Activated T-cell treated with anti-CD3 and anti-CD28 coated beads, Interleukin-2, amount 50 U/mL, for 24 hours (primary cell): ENCODE data around the gene ALOX12.

Source experiments
- DNase-seq: peaks from one replicate; pipeline ENCODE4 v3.0.0-alpha.2; 2020
- H3K27ac Mint-ChIP-seq: 2 replicates; pipeline ENCODE4 v1.8.0; 2020; ENCODE audit warnings: mild to moderate bottlenecking, mixed read lengths
- H3K27me3 Mint-ChIP-seq: 2 replicates; pipeline ENCODE4 v1.8.0; 2020; ENCODE audit warnings: mixed read lengths
- H3K36me3 Mint-ChIP-seq: 2 replicates; pipeline ENCODE4 v1.8.0; 2020; ENCODE audit warnings: low read depth, mixed read lengths
- H3K4me1 Mint-ChIP-seq: 2 replicates; pipeline ENCODE4 v1.8.0; 2020; ENCODE audit warnings: low read depth, mixed read lengths
- H3K4me3 Mint-ChIP-seq: 2 replicates; pipeline ENCODE4 v1.8.0; 2020; ENCODE audit warnings: mild to moderate bottlenecking, moderate library complexity, mixed read lengths
- H3K9me3 Mint-ChIP-seq: 2 replicates; pipeline ENCODE4 v1.8.0; 2020; ENCODE audit warnings: mixed read lengths

Gene ALOX12

DNA sequence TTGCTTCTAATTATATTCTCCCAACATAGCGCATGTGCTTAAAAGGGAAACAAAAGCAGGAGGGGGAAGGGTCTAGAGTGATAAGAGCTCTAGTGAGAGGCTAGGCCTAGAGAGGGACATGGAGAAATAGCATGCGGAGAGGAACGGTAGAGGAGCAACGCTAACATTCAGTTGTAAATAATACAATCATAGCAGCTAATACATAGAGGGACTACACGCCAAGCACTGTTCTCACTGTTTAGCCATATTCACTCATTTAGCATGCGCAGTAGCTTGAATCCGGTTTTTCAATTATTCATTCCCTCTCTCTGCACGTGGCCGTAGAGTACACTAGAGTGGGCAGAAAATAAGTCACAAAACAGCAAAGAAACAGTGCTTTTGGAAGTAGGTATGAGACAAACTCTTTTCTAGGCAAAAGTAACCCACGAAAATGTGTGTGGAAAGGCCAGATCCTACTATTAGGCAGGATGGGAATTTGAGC, 1.7 kb upstream of the ALOX12 start:
- no peak overlapping the region for H3K27ac Mint-ChIP-seq
- H3K4me3 Mint-ChIP-seq: no peak overlapping the region
- no peaks in the 10 kb centered on the region for H3K27me3 Mint-ChIP-seq
- H3K36me3 Mint-ChIP-seq: peaks cover 30% of the 10 kb centered on the region
- no peaks in the 10 kb centered on the region for H3K9me3 Mint-ChIP-seq
- no peak for DNase-seq
- H3K4me1 Mint-ChIP-seq: peaks cover 7% of the 10 kb centered on the region

DNA sequence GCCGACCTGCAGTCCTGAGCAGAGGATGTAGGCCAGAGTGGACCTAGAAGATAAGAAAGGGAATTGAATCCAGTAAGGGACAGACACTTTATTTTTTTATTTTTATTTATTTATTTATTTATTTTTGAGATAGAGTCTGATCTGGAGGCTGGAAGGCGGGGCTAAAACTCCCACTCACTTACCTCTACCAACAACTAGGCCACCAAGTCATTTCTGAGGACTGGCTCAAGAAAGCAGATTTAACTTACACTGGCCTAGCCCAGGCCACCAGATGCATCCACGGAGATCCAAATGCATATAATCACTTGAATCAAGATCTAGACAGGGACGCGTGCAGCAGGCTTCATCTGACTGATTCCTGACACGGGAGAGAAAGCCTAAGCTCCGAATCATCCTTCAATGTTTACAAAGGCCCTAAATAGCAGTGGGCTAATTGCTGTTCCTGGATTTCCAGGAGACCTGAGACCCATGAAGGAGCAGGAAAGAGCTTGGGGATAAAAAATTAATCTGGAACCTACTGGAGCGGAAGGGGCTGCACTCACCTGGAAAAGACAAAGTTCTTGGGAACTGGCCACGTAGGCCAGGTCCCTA, 1.1 kb upstream of the ALOX12 start:
- Mint-ChIP-seq H3K27ac (no peak overlapping the region), H3K36me3 (peaks cover 36% of the 10 kb centered on the region), H3K9me3 (no peaks in the 10 kb centered on the region), H3K4me3 (no peak overlapping the region), H3K27me3 (no peaks in the 10 kb centered on the region), H3K4me1 (peaks cover 7% of the 10 kb centered on the region)
- DNase-seq: no peak

DNA sequence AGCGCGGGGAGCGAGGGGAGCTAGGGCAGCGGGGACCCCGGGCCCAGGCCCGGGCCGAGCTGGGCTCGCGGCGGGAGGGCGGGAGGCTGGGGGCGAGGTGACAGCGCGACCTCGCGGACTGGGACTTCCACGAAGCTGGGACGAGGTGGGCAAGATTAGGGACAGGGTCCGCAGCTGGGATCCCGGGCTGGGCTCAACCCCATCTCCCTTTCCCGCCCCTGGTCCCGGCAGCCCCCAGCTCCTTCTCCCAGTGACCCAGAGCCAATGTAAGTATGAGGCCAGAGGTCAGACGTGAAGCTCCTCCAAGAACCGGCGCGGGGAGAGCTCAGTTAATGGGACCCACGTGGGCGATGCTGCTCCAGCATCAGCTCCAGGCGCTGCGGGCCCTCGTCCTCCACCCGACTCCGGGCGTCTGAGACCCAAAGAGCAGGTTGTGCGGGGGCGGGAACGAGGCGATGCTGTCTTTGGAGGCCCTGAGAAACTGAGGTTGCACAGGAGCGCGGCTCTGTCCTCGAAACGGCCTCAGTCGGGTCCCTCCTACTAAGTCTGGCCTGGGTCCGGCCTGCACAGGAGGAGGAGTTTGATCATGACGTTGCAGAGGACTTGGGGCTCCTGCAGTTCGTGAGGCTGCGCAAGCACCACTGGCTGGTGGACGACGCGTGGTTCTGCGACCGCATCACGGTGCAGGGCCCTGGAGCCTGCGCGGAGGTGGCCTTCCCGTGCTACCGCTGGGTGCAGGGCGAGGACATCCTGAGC, 585 bp downstream of the ALOX12 start:
- H3K4me3 Mint-ChIP-seq: no peak overlapping the region
- peaks cover 7% of the 10 kb centered on the region for H3K4me1 Mint-ChIP-seq
- no peaks in the 10 kb centered on the region for H3K27me3 Mint-ChIP-seq
- no peaks in the 10 kb centered on the region for H3K9me3 Mint-ChIP-seq
- peaks cover 50% of the 10 kb centered on the region for H3K36me3 Mint-ChIP-seq
- DNase-seq: no peak
- H3K27ac Mint-ChIP-seq: no peak overlapping the region

DNA sequence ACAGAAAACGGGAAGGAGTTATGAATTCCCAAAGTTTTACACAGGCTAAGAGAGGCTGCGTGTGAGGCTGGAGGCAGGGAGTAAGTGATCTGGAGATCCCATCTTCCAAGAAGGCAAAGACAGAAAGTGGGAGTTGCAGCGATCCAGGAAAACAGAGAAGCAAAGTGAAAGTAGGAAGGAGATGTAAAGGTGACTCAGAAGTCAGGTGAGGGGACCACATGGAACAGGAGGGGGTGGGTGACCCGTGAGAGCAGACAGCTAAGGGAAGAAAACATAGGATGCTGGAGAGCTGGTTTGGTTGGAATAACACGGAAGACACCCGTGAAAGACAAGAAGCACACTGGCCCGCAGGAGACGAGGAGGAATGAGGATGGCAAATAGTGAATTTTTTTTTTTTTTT, 1.3 kb downstream of the ALOX12 start:
- peaks cover 57% of the 10 kb centered on the region for H3K36me3 Mint-ChIP-seq
- DNase-seq: no peak
- H3K27ac Mint-ChIP-seq: no peak overlapping the region
- H3K9me3 Mint-ChIP-seq: no peaks in the 10 kb centered on the region
- H3K4me1 Mint-ChIP-seq: peaks cover 7% of the 10 kb centered on the region
- H3K27me3 Mint-ChIP-seq: no peaks in the 10 kb centered on the region
- no peak overlapping the region for H3K4me3 Mint-ChIP-seq

DNA sequence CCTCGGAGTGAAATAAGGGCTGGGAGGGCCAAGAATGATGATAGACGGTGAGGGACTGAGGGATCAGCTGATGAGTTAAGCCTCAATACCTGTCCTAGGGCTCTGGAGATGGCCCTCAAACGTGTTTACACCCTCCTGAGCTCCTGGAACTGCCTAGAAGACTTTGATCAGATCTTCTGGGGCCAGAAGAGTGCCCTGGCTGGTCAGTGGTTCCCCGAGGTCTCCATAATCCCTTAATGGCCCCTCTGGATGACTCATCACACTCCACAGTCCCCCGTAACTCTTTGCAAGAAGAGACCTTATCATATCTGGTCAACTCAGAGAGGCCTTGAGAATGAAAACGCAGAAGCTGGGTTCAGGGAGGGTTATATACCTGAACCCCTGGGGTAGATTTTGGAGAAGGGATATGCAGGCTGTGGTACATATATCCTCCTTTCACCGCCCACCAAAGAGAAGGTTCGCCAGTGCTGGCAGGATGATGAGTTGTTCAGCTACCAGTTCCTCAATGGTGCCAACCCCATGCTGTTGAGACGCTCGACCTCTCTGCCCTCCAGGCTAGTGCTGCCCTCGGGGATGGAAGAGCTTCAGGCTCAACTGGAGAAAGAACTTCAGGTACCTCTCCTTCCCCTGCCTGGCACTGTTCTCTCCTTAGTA, 3.1 kb downstream of the ALOX12 start:
- no peak overlapping the region for H3K4me3 Mint-ChIP-seq
- DNase-seq: no peak
- H3K36me3 Mint-ChIP-seq: peaks cover 68% of the 10 kb centered on the region
- peaks cover 7% of the 10 kb centered on the region for H3K4me1 Mint-ChIP-seq
- H3K9me3 Mint-ChIP-seq: no peaks in the 10 kb centered on the region
- no peak overlapping the region for H3K27ac Mint-ChIP-seq
- no peaks in the 10 kb centered on the region for H3K27me3 Mint-ChIP-seq

DNA sequence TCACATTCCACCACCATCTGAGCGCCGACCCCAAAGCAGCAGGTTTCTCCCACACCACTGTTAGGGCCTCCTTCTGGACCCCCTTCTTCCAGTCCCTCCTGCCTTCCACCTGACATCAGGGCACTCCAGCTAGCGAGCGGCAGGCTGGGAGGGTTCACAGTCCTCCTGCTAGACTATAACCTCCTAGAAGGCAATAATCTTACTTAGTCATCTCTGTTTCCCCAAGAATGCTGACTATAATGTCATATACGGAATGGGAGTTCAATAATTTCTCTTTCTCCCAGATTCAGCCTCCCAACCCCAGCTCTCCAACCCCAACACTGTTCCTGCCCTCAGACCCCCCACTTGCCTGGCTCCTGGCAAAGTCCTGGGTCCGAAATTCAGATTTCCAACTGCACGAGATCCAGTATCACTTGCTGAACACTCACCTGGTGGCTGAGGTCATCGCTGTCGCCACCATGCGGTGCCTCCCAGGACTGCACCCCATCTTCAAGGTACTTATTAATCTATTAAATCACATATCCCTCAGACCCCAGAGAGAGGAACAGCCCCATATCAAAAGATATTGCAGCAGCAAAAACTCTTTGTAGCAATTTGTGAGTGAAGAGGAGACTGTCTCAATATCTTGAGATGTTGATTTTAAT, 5.6 kb downstream of the ALOX12 start:
- Mint-ChIP-seq H3K9me3 (no peaks in the 10 kb centered on the region), H3K27ac (no peak overlapping the region), H3K36me3 (peaks cover 72% of the 10 kb centered on the region), H3K4me1 (peaks cover 15% of the 10 kb centered on the region), H3K27me3 (no peaks in the 10 kb centered on the region), H3K4me3 (no peak overlapping the region)
- DNase-seq: peak; percentile 64

DNA sequence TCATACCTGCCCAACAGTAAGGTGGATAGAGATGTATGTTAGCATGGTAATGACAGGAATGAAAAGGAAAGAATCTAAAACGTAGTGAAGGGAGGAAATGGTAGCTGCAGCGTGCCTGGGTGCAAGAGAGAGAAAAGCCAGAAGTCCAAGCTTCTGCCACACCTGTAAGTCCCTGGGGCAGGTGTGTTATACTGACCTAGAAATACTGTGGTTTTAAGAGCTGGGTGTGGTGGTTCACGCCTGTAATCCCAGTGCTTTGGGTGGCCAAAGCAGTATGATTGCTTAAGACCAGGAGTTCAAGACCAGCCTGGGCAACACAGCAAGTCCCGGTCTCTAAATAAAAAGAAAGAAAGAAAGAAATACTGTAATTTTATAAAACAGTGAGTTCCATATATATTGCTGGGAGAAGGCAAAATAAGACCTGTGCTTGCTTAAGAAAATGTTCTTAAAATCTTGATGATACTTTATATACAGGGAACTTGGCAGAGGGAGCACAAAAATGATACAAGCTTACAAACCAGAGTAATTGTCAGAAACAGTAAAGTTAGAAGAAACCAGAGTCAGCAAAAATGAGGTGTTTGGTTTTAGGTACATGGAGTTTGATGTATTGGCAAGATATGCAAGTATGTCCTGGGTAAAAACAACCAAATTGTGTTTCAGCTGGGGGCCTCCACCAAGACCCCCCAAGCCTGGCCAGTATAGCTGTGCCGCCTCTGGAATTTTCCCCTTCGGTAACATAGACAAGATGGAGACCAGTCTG, 6.6 kb downstream of the ALOX12 start:
- peaks cover 72% of the 10 kb centered on the region for H3K36me3 Mint-ChIP-seq

DNA sequence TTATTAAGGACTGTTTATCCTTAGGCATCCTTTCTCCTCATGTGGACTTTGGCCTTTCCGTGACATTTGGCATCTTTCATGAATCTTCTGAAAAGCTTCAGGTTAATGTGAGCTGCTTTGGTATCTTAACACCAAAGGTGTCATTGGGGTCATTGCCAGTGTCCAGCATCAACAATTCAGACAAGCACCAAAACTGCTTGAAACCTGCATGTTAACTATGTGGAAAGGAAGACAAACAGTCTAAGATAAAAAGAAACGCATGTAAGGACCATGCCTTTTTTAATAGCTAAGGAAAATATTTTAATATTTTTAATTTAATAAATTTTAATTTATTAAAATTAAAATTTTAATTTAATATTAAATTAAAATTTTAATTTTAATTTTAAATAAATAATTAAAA, 7.9 kb downstream of the ALOX12 start:
- Mint-ChIP-seq H3K4me3 (no peak overlapping the region), H3K27ac (no peak overlapping the region), H3K27me3 (no peaks in the 10 kb centered on the region), H3K4me1 (peaks cover 16% of the 10 kb centered on the region), H3K9me3 (no peaks in the 10 kb centered on the region), H3K36me3 (peaks cover 66% of the 10 kb centered on the region)
- DNase-seq: no peak

More for the DNA sequence above, 6.6 kb downstream of the ALOX12 start:
- Mint-ChIP-seq H3K4me3 (no peak overlapping the region), H3K27ac (peak overlapping the region; percentile 13), H3K4me1 (peaks cover 17% of the 10 kb centered on the region), H3K9me3 (no peaks in the 10 kb centered on the region), H3K27me3 (no peaks in the 10 kb centered on the region)
- DNase-seq: no peak

DNA sequence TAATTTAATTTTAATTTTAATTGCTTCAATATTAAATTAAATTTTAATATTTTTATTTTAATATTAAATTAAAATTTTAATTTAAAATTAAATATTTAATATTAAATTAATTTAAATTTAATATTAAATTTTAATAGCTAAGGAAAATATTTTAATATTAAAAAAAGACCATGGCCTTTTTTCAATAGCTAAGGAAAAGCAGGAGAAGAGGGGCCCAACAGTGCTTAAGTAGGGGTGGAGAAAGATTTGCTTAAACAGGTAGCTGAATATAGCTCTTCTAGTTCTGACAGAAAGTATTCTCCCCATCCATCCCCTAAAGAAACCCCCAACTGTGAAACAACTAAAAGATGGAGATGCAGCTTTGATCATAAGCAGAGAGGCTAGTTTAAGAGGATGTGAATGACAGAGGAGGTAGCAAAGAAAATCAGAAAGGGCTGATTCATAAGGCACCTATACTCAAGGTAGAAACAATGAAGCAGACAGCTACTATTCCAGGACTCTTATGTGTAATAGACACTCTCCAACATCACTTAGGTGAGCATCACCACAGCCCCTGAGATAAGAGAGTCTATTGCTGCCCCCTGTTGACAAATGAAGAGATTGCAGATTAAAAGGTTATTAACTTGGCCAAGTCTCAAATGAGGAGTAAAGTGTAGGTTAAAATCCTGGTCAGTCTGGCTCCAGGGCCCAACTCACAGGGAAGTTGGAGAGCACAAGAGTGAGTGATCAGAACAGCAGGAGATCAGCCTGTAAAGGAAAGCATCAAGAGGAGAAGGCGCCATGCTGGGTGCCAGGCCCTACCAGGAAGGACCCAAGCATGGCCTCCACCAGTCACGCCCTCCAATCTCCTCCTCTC, 8.8 kb downstream of the ALOX12 start:
- peak; percentile 49 for DNase-seq
- peak overlapping the region; percentile 16 for H3K27ac Mint-ChIP-seq
- peaks cover 25% of the 10 kb centered on the region for H3K4me1 Mint-ChIP-seq
- H3K36me3 Mint-ChIP-seq: peaks cover 65% of the 10 kb centered on the region
- no peak overlapping the region for H3K4me3 Mint-ChIP-seq
- no peaks in the 10 kb centered on the region for H3K9me3 Mint-ChIP-seq
- H3K27me3 Mint-ChIP-seq: no peaks in the 10 kb centered on the region

DNA sequence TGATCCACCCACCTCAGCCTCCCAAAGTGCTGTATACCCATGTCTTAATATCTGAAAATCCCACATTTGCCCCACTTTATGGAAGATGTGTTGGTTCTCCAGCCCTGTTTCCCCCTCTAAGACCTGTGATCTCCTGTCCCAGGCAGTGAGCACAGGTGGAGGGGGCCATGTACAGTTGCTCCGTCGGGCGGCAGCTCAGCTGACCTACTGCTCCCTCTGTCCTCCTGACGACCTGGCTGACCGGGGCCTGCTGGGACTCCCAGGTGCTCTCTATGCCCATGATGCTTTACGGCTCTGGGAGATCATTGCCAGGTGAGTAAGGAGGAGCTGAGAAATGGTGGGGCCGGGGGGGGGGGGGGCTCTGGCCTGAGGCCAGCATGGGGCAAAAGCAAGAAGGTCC, 9.9 kb downstream of the ALOX12 start:
- H3K4me3 Mint-ChIP-seq: no peak overlapping the region
- H3K9me3 Mint-ChIP-seq: no peaks in the 10 kb centered on the region
- DNase-seq: no peak
- H3K27me3 Mint-ChIP-seq: no peaks in the 10 kb centered on the region
- H3K27ac Mint-ChIP-seq: no peak overlapping the region
- H3K4me1 Mint-ChIP-seq: peaks cover 36% of the 10 kb centered on the region
- peaks cover 63% of the 10 kb centered on the region for H3K36me3 Mint-ChIP-seq

DNA sequence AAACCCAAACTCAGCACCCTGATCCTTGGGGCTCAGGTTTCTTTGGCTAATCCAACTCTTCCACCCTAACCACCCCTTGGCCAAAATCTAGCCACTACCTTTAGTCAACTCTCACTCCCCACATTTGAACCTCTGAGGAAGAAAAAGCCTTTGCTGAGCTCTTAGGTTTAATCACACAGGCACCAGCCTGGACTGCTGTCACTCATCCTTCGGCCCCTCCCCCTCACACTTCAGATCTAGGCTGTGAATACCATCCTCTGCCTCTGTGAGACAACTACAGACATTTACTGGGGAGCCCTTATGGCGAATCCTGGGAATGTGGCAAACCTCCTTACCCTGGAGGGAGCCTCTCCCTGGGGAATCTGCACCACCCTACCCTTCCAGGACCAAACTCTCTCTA, 11.3 kb downstream of the ALOX12 start:
- peaks cover 59% of the 10 kb centered on the region for H3K36me3 Mint-ChIP-seq
- H3K9me3 Mint-ChIP-seq: no peaks in the 10 kb centered on the region
- no peak overlapping the region for H3K4me3 Mint-ChIP-seq
- no peak for DNase-seq
- H3K27me3 Mint-ChIP-seq: no peaks in the 10 kb centered on the region
- peak overlapping the region; percentile 41 for H3K27ac Mint-ChIP-seq
- H3K4me1 Mint-ChIP-seq: peaks cover 48% of the 10 kb centered on the region

DNA sequence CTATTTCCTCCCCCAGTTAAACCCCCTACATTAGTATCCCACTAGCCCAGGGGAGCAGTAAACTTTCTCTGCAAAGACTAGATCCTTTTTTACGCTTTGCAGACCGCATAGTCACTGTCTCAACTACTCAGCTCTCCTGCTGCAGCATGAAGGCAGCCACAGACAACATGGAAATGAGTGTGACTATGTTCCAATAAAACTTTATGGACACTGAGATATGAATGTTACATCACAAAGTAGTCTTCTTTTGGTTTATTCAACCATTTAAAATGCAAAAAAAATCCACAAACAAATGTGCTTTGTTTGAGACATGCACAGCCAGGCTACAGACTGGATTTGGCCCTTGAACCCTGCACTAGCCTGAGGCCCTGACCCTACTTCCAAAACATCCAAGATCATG, 14.7 kb downstream of the ALOX12 start:
- Mint-ChIP-seq H3K9me3 (no peaks in the 10 kb centered on the region), H3K27me3 (no peaks in the 10 kb centered on the region), H3K4me3 (peak overlapping the region; percentile 63), H3K4me1 (peaks cover 49% of the 10 kb centered on the region), H3K36me3 (peaks cover 70% of the 10 kb centered on the region), H3K27ac (peak overlapping the region; percentile 80)
- no peak for DNase-seq

DNA sequence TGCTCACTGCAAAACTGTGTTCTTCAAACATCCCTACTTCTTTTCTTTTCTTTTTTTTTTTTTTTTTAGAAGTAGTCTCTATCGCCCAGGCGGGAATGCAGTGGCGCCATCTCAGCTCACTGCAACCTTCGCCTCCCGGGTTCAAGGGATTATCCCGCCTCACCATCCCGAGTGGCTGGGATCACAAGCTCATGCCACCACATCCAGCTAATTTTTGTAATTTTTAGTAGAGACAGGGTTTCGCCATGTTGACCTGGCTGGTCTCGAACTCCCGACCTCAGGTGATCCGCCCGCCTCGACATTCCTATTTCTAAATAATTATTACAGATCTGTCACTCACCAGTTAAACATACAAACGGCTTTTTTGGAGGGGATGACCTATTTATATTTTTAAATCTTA, 15.6 kb downstream of the ALOX12 start:
- H3K4me1 Mint-ChIP-seq: peaks cover 58% of the 10 kb centered on the region
- H3K36me3 Mint-ChIP-seq: peaks cover 74% of the 10 kb centered on the region
- H3K27ac Mint-ChIP-seq: peak overlapping the region; percentile 100
- peak overlapping the region; percentile 98 for H3K4me3 Mint-ChIP-seq
- no peaks in the 10 kb centered on the region for H3K27me3 Mint-ChIP-seq
- no peaks in the 10 kb centered on the region for H3K9me3 Mint-ChIP-seq
- DNase-seq: no peak
